ENCODE results near the gene C11orf16.
"Not testable (repeated sequence)": the region's sequence is repeated elsewhere in the genome, so short reads cannot be mapped to it uniquely, and the experiment has no call there.

C11orf16 gene

DNA sequence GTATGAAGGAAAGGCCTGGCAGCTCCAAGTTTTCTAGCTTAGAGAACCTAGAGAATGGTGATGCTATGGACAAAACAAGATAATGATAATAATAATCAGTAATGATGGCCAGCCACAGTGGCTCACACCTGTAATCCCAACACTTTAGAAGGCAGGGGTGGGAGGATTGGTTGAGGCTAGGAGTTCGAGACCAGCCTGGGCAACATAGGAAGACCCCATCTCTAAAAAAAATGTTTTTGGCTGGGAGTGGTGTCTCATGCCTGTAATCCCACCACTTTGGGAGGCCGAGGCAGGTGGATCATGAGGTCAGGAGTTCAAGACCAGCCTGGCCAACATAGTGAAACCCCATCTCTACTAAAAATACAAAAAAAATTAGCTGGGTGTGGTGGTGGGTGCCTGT is 3.0 kb upstream of the C11orf16 start:
- not testable (repeated sequence) for DNase-seq (ENCODE audit: low read depth)

DNA sequence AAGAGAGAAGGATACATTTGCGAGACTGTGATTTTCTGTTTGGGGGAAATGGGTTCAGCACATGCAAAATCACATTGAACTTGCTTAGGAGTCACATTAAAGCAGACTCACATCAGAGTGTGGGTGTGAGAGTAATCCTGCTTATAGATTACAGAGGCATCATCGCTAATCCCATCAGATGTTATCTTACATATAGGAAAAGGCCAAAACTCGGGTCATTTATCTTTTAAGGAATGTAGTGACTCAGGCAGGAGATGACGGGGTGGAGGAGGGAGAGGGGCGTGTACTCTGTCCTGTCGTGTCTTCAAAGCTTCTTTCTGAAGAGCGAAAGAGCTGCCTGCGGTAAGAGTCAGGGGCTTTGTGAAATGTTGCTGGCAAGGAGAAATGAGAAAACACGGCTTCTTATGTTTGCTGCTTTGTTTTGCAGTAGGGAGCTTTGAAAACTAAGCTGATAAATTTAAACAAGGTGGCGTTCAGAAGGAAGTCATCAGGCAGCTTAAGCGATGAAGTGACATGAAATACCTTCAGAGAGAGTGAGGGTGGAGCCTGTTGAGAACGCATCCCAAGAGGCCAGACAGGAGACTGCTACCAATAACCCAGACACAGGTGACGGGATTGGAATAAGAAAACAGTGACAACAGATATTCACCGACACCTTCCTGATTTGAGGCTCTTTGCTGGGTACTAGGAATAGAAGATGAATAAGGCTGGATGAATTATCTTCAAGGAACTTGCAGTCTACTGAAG is 2.2 kb upstream of the C11orf16 start:
- DNase-seq (ENCODE audit: low read depth) = no peak

DNA sequence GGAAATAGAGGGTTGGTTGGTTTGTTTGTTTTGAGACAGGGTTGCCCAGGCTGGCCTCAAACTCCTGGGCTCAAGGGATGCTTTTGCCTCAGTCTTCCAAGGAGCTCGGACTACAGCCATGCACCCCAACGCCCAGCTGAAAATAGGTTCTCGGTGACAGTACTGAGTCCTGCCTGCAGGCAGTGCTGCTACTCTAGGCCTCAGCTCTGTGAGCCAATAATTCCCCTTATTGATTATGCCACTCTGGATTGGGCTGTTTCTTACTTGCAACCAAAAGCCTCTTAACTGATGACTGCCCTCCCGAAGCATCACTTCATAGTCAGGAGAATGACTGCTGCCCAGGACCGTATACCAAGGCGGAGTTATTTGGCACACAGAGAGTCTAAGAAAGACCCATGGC is 1.2 kb upstream of the C11orf16 start:
- DNase-seq (ENCODE audit: low read depth) = no peak

DNA sequence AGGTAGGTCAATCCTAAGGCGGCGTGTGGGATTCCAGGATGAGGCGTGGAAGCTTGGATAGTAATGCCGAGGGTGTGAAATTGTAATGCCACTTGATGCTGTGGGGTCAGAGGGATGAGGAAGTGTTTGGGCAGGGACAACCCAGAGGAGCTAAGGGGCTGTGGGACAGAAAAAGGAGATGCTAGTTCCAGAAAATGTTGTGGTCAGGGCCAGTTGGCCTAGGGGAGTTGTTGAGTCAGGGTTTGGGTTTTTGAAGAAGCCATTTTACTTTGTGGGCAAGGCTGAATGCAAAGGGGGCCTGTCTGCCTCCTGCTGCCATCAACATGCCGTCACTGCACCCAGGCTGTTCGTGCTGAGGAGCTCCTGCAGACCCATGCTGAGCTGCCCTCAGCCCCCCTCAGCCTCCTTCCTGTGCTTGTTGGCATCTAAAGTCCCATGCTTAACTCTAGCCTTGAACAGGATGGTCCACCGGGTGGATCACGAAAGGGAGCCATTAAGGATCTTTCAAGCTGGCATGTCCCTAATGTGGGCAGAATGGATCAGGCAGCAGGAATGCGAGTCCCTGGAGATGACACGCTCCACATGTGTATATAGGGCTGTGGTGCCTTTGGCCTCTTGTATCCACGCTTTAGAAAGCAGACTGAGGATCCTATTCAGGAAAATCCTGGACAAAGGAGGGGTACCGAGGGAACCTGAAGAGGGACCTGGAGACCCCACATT is 2.1 kb downstream of the C11orf16 start:
- DNase-seq (ENCODE audit: low read depth) = no peak

DNA sequence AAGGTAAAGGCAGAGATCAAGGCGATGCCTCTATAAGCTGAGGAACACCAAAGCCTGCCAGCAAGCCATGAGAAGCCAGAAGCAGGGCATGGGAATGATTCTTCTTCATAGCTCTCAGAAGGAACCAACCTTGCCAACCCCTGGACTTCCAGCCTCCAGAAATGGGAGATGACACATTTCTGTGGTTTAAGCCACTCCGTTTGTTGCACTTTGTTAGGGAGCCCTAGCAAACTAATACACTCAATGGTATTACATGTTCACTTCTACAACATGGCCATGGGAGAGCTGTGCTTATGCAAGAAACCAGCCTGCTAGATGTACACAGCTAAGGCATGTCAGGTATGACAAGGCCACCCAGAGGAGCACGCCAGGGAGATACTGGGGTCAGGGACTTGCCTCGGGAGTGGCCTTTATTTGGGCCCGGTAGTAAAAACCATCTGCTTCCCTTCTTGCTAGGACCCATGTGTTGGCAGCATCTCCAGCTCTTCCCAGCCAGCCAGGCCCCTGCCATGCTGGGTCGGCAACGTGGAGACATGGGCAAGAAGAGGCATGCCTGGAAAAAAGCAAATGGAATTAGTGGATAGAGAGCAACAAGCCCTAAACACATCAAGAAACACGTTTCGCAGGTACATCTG is 3.6 kb downstream of the C11orf16 start:
- DNase-seq (ENCODE audit: low read depth) = no peak

DNA sequence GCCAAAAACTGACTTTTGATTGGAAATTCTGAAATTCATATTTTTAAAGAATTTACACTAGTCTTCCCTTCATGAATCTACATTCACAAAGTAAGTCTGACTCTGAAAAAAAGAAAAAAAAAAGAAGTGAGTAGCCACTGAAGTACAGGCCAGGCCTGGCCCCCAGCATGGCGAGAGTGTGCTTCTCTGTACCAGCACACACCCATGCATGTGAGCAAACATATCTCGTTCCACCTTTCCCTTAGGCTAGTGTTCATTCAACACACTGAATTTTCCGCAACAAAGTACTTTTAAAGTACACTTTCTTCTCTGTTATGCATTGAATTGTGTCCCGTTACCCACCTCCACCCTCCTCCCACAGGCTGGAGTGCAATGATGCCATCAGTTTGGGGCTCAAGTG is 4.5 kb downstream of the C11orf16 start:
- DNase-seq (ENCODE audit: low read depth) = no peak

DNA sequence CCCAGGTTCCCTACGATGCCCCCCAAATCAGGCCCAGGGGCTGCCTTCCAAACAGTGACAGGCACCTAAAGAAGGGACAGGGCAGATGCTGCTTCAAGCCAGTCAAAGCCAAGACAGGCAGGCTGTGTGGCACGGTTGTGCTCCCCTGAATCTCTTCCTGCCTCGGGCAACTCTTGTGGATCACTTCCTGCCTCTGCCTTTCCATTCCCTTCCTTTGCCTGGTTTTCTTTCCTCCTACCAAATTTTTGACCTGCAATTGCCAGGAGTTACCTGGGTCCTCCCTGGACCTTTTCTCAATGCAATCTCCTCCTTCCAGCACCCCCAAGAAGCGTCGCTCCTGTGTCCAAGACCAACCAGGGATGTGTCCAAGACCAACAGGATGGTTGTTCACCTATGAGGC is 5.5 kb downstream of the C11orf16 start:
- no peak for DNase-seq (ENCODE audit: low read depth)

DNA sequence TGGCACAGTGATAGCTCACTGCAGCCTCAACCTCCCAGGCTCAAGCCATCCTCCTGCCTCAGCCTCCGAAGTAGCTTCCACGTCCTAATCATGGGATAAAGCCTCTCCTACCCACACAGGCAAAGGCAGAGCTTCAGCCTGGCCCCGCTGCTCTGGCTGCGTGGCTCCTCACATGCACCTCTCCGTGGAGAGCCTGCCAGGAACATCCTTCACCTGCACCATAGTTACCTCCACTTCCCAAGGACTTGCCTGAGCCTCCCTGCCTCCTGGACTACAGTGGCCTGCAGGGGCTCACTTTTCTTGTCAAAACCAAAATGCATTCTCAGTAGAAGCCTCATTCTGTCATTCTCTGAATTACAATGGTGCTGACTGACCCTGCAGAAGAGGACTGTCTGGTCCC is 6.5 kb downstream of the C11orf16 start:
- DNase-seq (ENCODE audit: low read depth) = no peak

DNA sequence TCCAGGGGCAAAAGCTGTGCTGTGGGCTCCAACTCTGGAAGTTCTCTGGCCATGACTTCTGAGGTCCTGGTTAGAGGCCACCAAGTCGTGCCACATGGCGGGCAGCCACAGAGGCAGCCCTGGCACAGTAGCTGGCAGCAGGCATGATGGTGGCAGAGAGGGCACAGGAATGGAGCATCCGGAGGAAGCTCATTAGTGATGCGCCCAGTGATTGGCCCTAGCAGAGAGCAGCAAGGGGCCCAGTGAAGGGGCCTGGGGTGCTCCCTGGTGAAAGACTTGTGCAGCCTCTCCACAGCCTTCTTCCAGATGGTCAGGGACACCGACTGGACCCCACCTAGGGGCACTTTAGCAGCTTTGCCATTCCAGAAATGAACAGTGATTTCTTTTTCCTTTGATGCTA is 7.0 kb downstream of the C11orf16 start:
- no peak for DNase-seq (ENCODE audit: low read depth)

DNA sequence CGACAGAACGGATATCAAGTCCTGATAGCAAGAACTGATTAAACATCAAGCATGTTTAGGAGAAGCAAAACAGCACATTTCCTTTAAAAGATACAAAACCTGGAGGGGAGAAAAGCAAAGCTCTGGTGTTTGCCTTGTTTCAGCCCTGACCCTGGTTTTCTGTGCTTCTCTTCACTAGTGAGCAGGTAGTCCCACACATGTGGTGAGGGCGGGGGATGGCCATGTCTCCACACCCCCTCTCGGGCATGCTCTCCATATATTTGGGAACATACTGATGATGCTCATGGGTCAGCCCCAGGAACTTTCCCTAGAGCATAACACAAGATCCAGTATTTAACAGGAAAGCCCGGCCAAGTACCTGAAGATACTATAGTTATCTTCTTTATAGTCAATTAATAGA is 10.1 kb downstream of the C11orf16 start:
- DNase-seq (ENCODE audit: low read depth) = no peak

DNA sequence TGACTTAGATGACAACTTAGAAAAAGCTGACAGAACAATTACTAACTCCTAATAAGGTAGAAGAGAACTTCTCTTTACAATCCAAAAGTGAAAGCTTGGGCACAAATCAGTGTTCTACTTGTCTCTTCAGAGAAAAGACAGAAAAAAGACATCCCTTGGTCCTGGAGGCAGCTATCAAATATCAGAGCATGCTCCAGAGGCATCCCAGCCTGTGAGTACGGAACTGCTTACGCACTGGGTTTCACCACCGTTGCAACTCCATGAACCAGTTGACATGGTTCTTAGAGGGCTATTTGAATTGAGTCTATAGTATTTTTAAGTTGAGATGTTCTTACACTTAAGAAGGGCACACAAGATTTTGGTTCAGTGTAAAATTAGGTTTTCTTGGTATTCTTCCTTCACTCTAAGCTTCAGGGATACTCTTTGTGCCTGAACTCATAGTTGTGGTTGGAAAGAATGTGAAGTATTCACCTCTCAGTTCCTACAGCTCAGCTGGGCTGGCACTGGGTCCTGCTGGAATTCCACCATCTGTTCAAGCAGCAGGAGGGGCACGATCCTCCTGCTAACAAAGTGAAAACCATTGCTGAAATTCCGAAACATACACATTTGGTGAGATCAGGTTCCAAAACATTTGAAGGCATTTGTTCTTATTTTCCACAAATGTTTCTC is 15.5 kb downstream of the C11orf16 start:
- DNase-seq (ENCODE audit: low read depth) = peak; percentile 92

DNA sequence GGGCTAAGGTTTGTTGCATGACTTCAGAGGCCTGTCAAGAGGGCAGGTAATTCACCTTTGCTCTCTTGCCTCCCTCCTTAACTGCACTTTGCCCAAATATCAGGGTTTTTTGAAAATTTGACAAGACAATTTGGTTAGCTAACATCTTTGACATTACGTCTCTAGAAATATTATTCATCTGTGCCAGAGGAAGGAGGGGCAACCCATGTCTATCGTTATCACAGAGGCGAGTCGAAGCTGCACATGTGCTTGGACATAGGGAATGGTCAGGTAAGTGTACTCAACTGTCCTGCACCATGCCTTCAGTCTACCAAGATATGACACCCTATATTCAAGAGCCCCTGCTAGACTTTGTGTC is 18.1 kb downstream of the C11orf16 start:
- no peak for DNase-seq (ENCODE audit: low read depth)

DNA sequence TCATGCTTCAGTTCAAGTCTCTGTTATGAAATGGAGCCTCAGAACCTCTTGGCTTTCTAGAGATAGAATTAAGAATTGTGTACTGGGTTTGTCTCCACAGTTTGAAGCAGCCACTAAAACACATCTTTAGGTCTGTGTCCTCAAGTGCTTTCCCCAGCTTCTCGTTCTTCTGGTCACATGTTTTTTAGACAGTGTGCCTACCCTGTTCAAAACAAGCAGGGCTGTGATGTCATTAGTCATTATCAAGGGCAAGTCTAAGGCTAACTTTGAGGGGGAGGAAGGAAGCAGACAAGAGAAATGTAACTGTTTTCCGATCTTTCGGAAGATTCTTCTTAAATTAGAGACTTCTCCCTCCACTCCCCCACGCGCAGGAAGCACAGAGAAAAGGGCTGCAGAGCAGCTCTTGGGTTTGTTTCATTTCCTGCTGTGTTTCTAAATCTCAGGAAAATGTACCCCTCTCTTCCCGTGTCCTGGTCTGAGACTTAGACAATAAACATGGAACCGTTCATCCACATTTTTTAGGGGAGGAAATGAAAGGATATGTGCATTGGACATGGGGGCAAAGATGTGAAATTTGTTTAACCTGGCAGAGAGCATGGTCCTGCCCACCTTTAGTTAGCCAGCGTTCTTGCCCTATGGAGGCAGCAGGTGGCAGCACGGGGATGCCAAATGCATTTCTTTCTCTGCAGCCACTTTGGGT is 18.6 kb downstream of the C11orf16 start:
- no peak for DNase-seq (ENCODE audit: low read depth)

DNA sequence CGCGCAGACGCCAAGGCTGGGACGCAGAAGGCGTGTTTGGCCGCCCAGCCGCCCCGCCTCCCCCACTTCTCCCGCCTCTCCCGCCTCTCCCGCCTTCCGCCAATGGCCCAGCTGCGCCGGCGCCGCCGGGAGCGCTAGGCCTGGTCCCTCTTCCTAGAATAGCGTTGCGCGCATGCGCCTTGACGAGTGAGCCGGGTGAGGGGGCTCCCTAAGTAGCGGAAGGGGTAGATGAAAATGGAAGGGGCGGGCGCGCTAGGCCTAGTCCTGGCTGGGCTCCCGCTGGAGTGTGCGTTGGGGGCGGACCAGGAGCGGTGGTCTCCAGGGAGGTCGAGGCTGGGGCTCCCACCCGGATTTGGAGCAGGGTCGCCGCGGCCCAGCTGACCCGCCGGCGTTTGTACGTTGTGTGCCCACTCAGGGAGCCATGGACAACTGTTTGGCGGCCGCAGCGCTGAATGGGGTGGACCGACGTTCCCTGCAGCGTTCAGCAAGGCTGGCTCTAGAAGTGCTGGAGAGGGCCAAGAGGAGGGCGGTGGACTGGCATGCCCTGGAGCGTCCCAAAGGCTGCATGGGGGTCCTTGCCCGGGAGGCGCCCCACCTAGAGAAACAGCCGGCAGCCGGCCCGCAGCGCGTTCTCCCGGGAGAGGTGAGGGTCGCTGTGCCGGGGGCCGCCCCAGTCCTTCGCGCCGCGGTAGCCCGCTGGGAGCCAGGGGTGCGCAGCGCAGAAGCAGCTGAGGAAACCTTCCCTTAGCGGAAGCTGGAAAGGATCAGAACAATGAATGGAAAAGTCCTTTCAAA is 21.5 kb downstream of the C11orf16 start, which contains the start of gene AKIP1:
AKIP1 (plus strand) TSS at position 161 of the 795 bp plus-strand sequence; CDS start at position 422, 261 bp downstream.
- peak; percentile 90 for DNase-seq (ENCODE audit: low read depth)

DNA sequence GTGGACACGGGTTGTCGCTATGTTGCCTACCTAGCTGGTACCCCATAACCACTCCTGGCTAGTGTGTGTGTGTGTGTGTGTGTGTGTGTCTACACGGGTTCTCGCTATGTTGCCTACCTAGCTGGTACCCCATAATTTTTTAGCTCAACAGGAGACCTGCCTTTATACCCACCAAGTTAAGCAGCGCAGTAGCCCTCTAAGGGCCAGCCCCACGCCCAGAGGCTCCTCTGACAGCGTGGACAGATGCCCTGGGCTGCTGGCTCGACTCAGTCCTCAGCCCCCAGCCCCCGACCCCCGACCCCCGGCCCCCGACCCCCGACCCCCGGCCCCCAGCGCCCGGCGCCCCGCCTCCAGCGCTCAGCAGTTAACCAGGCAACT is 22.1 kb downstream of the C11orf16 start:
- DNase-seq (ENCODE audit: low read depth) = no peak

DNA sequence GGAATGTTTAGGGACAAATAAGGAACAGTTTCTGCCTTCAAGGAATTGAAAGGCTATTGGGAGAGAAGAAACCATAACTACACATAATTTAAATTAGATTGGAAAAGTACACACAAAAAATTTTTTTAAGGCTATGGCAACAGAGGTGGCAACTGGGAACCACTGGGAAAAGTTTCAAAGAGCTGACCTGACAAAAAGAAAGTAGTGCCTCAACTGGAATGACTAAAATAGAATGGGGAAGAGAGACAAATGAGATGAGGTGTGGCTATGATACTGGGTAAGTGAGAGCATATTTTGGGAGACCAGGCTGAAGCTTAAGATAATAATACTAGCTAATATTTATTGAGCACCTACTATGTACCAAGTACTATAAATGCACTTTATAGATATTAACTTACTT is 24.6 kb downstream of the C11orf16 start:
- no peak for DNase-seq (ENCODE audit: low read depth)

DNA sequence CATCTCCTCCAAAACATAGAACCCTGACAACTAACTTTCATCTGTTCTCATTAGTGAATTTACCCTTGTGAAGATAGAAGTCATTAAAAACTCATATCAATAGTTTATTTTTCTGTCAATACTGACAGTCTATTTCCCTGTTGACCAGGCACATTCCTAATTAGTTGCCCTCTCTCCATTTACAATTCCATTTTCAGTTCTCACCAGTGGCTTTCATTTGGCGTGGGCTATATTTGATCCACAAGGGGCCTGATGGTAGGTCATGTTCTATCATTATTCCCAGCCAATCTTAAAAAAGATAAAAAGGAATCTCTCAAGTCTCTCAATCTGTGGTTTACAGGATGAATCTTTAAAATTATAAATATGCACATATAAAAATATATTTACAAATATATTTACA is 25.6 kb downstream of the C11orf16 start:
- no peak for DNase-seq (ENCODE audit: low read depth)

DNA sequence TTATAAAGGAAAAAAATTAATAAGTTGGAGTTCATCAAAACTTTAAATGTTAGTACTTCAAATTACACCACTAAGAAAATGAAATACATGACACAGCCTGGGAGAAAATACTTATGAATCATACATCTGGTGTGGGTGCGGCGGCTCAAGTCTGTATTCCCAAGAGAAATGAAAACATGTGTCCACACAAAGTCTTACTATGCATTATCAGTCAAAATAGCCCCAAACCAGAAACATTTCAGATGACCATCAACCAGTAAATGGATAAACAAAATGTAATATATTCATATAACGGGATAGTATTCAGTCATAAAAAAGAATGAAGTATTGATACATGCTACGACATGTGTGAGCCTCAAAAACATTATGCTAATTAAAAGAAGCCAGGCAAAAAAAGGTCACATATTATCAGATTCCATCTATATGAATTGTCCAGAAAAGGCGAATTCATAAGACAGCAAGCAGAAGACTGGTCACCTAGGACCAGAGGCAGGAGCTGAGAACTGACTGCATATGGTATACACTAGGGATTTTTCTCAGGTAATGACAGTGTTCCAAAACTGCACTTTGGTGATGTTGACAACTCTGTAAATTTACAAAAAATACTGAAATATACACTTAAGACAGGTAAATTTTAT is 27.1 kb downstream of the C11orf16 start:
- DNase-seq (ENCODE audit: low read depth) = peak; percentile 77

DNA sequence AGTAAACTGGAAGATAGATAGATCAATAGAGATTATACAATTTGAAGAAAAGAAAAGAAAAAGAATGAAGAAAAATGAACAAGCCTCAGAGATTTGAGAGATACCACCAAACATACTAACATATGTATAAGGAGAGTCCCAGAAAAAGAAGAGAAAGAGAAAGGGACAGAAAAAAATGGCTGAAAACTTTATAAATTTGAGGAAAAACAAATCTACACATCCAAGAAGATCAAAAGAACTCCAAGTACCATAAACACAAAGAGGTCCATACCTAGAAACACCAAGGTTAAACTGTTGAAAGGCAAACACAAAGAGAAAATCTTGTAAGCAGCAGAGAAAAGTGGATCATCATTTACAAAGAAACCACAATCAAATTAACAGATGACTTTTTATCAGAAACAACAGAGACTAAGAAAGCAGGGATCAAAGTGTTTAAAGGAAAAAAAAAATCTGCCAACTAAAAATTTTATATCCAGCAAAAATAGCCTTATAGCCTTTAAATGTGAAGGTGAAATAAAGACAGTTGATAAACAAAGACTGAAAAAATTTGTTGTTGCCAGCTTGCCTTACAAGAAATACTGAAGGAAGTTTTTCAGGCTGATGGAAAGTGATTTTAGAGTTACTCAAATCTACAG is 33.5 kb downstream of the C11orf16 start:
- DNase-seq (ENCODE audit: low read depth) = no peak

DNA sequence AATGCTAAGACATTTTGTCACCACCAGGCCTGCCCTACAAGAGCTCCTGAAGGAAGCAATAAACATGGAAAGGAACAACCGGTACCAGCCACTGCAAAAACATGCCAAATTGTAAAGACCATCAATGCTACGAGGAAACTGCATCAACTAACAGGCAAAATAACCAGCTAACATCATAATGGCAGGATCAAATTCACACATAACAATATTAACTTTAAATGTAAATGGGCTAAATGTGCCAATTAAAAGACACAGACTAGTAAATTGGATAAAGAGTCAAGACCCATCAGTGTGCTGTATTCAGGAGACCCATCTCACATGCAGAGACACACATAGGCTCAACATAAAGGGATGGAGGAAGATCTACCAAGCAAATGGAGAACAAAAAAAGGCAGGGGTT is 41.6 kb downstream of the C11orf16 start:
- DNase-seq (ENCODE audit: low read depth) = not testable (repeated sequence)
